Caco-2 (cell line): ENCODE data around the gene OR51B2. TPM values are rescaled to one million over a fixed set of nuclear protein-coding genes. Genes with fewer than 3 reads are reported as not detected.
"Not testable (repeated sequence)": the region's sequence is repeated elsewhere in the genome, so short reads cannot be mapped to it uniquely, and the experiment has no call there.

Experiments used
- BruUV-seq: library from RNA; stranded (reverse); fragments of 400-500 nt; replicated peaks from 2 replicates; lab custom pipeline; 2021; lab: Mats Ljungman, UMichigan
- CTCF ChIA-PET: fragments of 300-600 bp; sonication (Branson Sonifier 250); formaldehyde crosslinking; loops from one replicate; lab custom pipeline; 2022; ENCODE audit warnings: antibody characterized with exemption; lab: Charles Lee
- POLR2A ChIA-PET: fragments of 300-600 bp; sonication (Branson Sonifier 250); formaldehyde crosslinking; loops from one replicate; lab custom pipeline; 2022; ENCODE audit warnings: antibody characterized with exemption; lab: Charles Lee
- DNase-seq, 2 experiments: peaks; one replicate each; pipeline versions ENCODE4 v3.0.0 to v3.0.0-alpha.2; 2020 to 2022
- H3K27me3 ChIP-seq: replicated peaks from 2 replicates; pipeline ENCODE4 v1.6.0; 2011; ENCODE audit warnings: low read length; ENCODE audit not compliant: control insufficient read depth, insufficient read depth
- H3K36me3 ChIP-seq: 2 replicates; pipeline ENCODE4 v1.5.1; 2011; ENCODE audit warnings: low read length; ENCODE audit not compliant: control insufficient read depth, insufficient read depth
- H3K4me1 ChIP-seq: fragments of 250-450 bp; sonication (Bioruptor Pico); 2 replicates; pipeline ENCODE4 v1.5.1; 2020; ENCODE audit warnings: mild to moderate bottlenecking
- H3K4me3 ChIP-seq: 2 replicates; pipeline ENCODE4 v1.5.1; 2011; ENCODE audit warnings: low read depth, mild to moderate bottlenecking, control low read depth, low read length
- H3K9me3 ChIP-seq: fragments of 250-450 bp; sonication (Bioruptor Pico); 2 replicates; pipeline ENCODE4 v1.5.1; 2020; ENCODE audit warnings: mild to moderate bottlenecking, moderate library complexity
- H3K27ac Mint-ChIP-seq: one replicate; pipeline ENCODE4 v1.8.0; 2022; ENCODE audit warnings: mixed read lengths; ENCODE audit not compliant: unreplicated experiment
- H3K27me3 Mint-ChIP-seq: one replicate; pipeline ENCODE4 v1.8.0; 2022; ENCODE audit warnings: mixed read lengths; ENCODE audit not compliant: insufficient read depth, unreplicated experiment
- H3K36me3 Mint-ChIP-seq: one replicate; pipeline ENCODE4 v1.8.0; 2022; ENCODE audit warnings: mild to moderate bottlenecking, mixed read lengths; ENCODE audit not compliant: insufficient read depth, unreplicated experiment
- H3K4me1 Mint-ChIP-seq: one replicate; pipeline ENCODE4 v1.8.0; 2022; ENCODE audit warnings: low read depth, mixed read lengths; ENCODE audit not compliant: unreplicated experiment
- H3K4me3 Mint-ChIP-seq: one replicate; pipeline ENCODE4 v1.8.0; 2022; ENCODE audit warnings: mild to moderate bottlenecking, moderate library complexity, mixed read lengths; ENCODE audit not compliant: unreplicated experiment
- H3K9me3 Mint-ChIP-seq: one replicate; pipeline ENCODE4 v1.8.0; 2022; ENCODE audit warnings: mixed read lengths; ENCODE audit not compliant: unreplicated experiment
- intact Hi-C: fragments of 100-400 bp; cut with micrococcal nuclease; formaldehyde crosslinking; loops from one replicate; pipeline ENCODE4 v1.10.0; 2022; ENCODE audit not compliant: unreplicated experiment
- total RNA-seq: library from RNA; stranded (reverse); gene quantifications from 2 replicates; pipeline ENCODE4 v1.2.3, GENCODE V29; 2022
- TF ChIP-seq, protein P1 (sequence below), 2 experiments: fragments of 200-600 bp in 1 of 2; IDR thresholded peaks; 1 replicate in 1 of 2; 2 replicates in 1 of 2; pipeline versions ENCODE4 v1.5.1 to v1.8.0; 2011 to 2022; ENCODE audit warnings: antibody characterized with exemption in 1 of 2, control low read depth in 1 of 2, inconsistent platforms in 1 of 2, low read depth in 1 of 2, low read length in 1 of 2, mild to moderate bottlenecking in 1 of 2, moderate library complexity in 1 of 2; ENCODE audit not compliant: insufficient read depth in 1 of 2, severe bottlenecking in 1 of 2, unreplicated experiment in 1 of 2

The OR51B2 gene
- total RNA-seq, 1 experiment from 2014 or later = not detected

DNA sequence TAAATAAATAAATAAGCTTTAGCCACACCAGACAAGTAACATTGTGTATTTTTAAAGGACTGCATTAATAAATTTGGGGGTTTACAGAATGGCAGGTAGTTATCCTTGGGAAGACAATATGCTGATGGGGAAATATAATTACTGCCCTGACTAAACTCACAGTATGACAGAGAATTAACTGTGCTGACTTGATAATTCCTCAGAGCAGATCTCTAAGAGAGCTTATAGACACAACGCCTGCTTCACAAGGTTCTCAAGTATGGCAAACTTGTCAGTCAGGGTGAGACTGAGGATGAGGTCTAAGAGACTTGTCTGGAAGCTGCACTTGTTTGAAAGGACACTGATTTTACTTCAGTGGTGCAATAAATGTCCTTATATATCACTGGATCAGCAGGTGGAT, 25.6 kb downstream of the OR51B2 start:
- TF ChIP-seq, protein P1, sequence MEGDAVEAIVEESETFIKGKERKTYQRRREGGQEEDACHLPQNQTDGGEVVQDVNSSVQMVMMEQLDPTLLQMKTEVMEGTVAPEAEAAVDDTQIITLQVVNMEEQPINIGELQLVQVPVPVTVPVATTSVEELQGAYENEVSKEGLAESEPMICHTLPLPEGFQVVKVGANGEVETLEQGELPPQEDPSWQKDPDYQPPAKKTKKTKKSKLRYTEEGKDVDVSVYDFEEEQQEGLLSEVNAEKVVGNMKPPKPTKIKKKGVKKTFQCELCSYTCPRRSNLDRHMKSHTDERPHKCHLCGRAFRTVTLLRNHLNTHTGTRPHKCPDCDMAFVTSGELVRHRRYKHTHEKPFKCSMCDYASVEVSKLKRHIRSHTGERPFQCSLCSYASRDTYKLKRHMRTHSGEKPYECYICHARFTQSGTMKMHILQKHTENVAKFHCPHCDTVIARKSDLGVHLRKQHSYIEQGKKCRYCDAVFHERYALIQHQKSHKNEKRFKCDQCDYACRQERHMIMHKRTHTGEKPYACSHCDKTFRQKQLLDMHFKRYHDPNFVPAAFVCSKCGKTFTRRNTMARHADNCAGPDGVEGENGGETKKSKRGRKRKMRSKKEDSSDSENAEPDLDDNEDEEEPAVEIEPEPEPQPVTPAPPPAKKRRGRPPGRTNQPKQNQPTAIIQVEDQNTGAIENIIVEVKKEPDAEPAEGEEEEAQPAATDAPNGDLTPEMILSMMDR (IDR thresholded peaks at IDR 0.05; ENCODE audit: insufficient read depth in 1 of 2, low read depth in 1 of 2, low read length in 1 of 2, severe bottlenecking in 1 of 2, unreplicated experiment in 1 of 2) = no peak
- CTCF ChIA-PET = no interaction called here
- intact Hi-C loops = no loop called here
- POLR2A ChIA-PET = no interaction called here
- Mint-ChIP-seq H3K27ac (no peak overlapping the region), H3K36me3 (no peaks in the 10 kb centered on the region), H3K27me3 (peaks cover 23% of the 10 kb centered on the region), H3K4me1 (no peaks in the 10 kb centered on the region), H3K9me3 (no peaks in the 10 kb centered on the region), H3K4me3 (no peak overlapping the region)
- H3K27me3 ChIP-seq = no peaks in the 10 kb centered on the region
- H3K4me1 ChIP-seq = no peaks in the 10 kb centered on the region
- H3K4me3 ChIP-seq = no peak overlapping the region
- BruUV-seq = no TSS peak
- no peak for DNase-seq
- H3K36me3 ChIP-seq = no peaks in the 10 kb centered on the region
- no peaks in the 10 kb centered on the region for H3K9me3 ChIP-seq

DNA sequence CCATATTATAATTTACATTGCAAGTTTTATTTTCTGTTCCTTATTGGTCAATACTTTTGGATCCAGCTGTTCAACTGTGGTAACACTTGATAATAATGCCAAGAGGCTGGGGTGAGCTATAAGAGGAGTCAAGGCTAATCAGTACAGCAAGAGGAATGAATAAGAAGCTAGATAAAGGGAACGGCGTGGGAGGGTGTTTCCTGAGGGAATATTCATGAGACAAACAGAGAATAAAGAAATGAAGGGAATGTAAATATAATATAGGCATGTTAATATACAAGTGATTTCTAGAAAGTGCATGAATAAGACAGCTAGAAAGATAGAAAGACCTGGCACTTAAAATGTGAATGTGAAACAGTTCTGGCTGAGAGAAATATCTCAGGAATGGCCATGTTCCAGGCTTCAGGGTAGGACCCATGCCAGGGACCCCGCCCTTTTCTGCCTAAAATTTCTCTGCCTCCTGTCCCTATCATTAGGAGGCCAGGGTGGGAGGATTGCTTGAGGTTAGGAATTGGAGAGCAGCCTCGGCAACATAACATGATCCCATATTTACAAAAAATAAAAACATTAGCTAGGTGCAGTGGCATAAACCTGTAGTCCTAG, 26.3 kb downstream of the OR51B2 start:
- H3K36me3 Mint-ChIP-seq = no peaks in the 10 kb centered on the region
- peaks cover 23% of the 10 kb centered on the region for H3K27me3 Mint-ChIP-seq
- no peak for DNase-seq
- H3K9me3 Mint-ChIP-seq = no peaks in the 10 kb centered on the region
- no peaks in the 10 kb centered on the region for H3K9me3 ChIP-seq
- H3K27me3 ChIP-seq = no peaks in the 10 kb centered on the region
- H3K4me1 ChIP-seq = no peaks in the 10 kb centered on the region
- H3K27ac Mint-ChIP-seq = no peak overlapping the region
- no peak overlapping the region for H3K4me3 ChIP-seq
- TF ChIP-seq, protein P1 (IDR thresholded peaks at IDR 0.05; ENCODE audit: insufficient read depth in 1 of 2, low read depth in 1 of 2, low read length in 1 of 2, severe bottlenecking in 1 of 2, unreplicated experiment in 1 of 2) = no peak
- intact Hi-C loops = no loop called here
- no peaks in the 10 kb centered on the region for H3K36me3 ChIP-seq
- ChIA-PET POLR2A (no interaction called here), CTCF (no interaction called here)
- no peaks in the 10 kb centered on the region for H3K4me1 Mint-ChIP-seq
- no peak overlapping the region for H3K4me3 Mint-ChIP-seq
- BruUV-seq = no TSS peak

DNA sequence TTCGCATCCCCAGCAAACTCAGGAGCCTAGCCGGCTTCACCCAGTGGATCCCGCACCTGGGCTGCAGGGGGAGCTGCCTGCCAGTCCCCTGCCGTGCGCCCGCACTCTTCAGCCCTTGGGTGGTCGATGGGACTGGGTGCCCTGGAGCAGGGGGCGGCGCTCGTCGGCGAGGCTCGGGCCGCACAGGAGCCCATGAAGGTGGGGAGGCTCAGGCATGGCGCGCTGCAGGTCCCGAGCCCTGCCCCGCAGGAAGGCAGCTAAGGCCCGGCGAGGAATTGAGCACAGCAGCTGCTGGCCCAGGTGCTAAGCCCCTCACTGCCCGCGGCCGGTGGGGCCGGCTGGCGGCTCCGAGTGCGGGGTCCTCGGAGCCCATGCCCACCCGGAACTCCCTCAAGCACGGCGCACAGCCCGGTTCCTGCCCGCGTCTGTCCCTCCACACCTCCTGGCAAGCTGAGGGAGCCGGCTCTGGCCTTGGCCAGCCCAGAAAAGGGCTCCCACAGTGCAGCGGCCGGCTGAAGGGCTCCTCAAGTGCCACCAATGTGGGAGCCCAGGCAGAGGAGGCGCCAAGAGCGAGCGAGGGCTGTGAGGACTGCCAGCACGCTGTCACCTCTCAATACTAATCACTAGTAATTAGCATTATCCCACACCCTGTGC, 29.6 kb downstream of the OR51B2 start:
- DNase-seq, H3K9me3 ChIP-seq, BruUV-seq, H3K4me3 ChIP-seq, H3K27ac Mint-ChIP-seq, H3K27me3 ChIP-seq, H3K27me3 Mint-ChIP-seq, CTCF ChIA-PET, H3K4me1 ChIP-seq, H3K36me3 ChIP-seq, H3K36me3 Mint-ChIP-seq, intact Hi-C loops, H3K9me3 Mint-ChIP-seq, H3K4me3 Mint-ChIP-seq, H3K4me1 Mint-ChIP-seq, POLR2A ChIA-PET: not testable (repeated sequence)
